SK-N-SH (cell line): Measurements from ENCODE around the gene COX10.

Experiments
- CTCF ChIP-seq: fragments of 200-600 bp; sonication (generic); IDR thresholded peaks from 2 replicates; pipeline ENCODE4 v1.6.1; 2017; ENCODE audit warnings: antibody characterized with exemption, mild to moderate bottlenecking, moderate library complexity
- EP300 ChIP-seq, 2 experiments: IDR thresholded peaks; 2 replicates each; pipeline versions ENCODE4 v1.4.0 to v1.6.1; 2012; ENCODE audit warnings: borderline replicate concordance in 1 of 2, low read depth in 1 of 2, low read length in 1 of 2
- GABPA ChIP-seq: IDR thresholded peaks from 2 replicates; pipeline ENCODE4 v1.4.0; 2012; ENCODE audit warnings: low read depth, mild to moderate bottlenecking
- MEF2A ChIP-seq: IDR thresholded peaks from 2 replicates; pipeline ENCODE4 v1.4.0; 2012; ENCODE audit warnings: low read depth, borderline replicate concordance
- PBX3 ChIP-seq: IDR thresholded peaks from 2 replicates; pipeline ENCODE4; 2012
- POLR2AphosphoS5 ChIP-seq: IDR thresholded peaks from 2 replicates; pipeline ENCODE4 v1.6.1; 2012; ENCODE audit warnings: low read depth, low read length
- RAD21 ChIP-seq: IDR thresholded peaks from 2 replicates; pipeline ENCODE4 v1.6.1; 2012; ENCODE audit warnings: mild to moderate bottlenecking, low read length
- RCOR1 ChIP-seq: fragments of 150-350 bp; IDR thresholded peaks from 2 replicates; pipeline ENCODE4 v1.6.1; 2017; ENCODE audit warnings: antibody characterized with exemption, low read length
- REST ChIP-seq: IDR thresholded peaks from 2 replicates; pipeline ENCODE4 v1.6.1; 2012; ENCODE audit warnings: mild to moderate bottlenecking, low read depth, low read length, moderate library complexity
- RFX5 ChIP-seq: IDR thresholded peaks from 2 replicates; pipeline ENCODE4 v1.6.1; 2012; ENCODE audit warnings: mild to moderate bottlenecking, improper control_type of control experiment, low read length
- RXRA ChIP-seq: IDR thresholded peaks from 2 replicates; pipeline ENCODE4 v1.4.0; 2012; ENCODE audit warnings: low read depth, mild to moderate bottlenecking, borderline replicate concordance
- TAF1 ChIP-seq: IDR thresholded peaks from 2 replicates; pipeline ENCODE4 v1.6.1; 2012; ENCODE audit warnings: low read depth, mild to moderate bottlenecking, low read length, moderate library complexity, borderline replicate concordance

- no peak for TF ChIP-seq RAD21
- no peak for TF ChIP-seq RXRA
- TF ChIP-seq RFX5: no peak
- TF ChIP-seq CTCF: no peak
- TF ChIP-seq RCOR1: no peak
- TF ChIP-seq POLR2AphosphoS5: no peak
- TF ChIP-seq MEF2A: no peak
- TF ChIP-seq GABPA: no peak
- TF ChIP-seq PBX3: no peak
- TF ChIP-seq REST: no peak
- no peak for TF ChIP-seq TAF1
- no peak for TF ChIP-seq EP300 (IDR thresholded peaks at IDR 0.05; ENCODE audit: borderline replicate concordance in 1 of 2, low read depth in 1 of 2, low read length in 1 of 2)
Observed at GRCh38 chr17:14134456-14134855, 65.2 kb downstream of the COX10 start.
